Activated naive CD4-positive, alpha-beta T cell treated with anti-CD3 and anti-CD28 coated beads, Interleukin-2, amount 50 U/mL, for 72 hours (primary cell): ENCODE results near the gene SUGT1. TPM values are rescaled to one million over a fixed set of nuclear protein-coding genes. Genes with fewer than 3 reads are reported as not detected.
"Not testable (repeated sequence)": the region's sequence is repeated elsewhere in the genome, so short reads cannot be mapped to it uniquely, and the experiment has no call there.

Source experiments
- ATAC-seq, 2 donors: fragments of 150-1000 bp; cut with Tn5 transposase; 2 replicates each; pipeline ENCODE4 v1.10.0; 2021; ENCODE audit warnings: mild to moderate bottlenecking in 2 of 2, moderate library complexity in 2 of 2
- DNase-seq, 2 donors: peaks; one replicate each; pipeline ENCODE4 v3.0.0; 2021 to 2022; ENCODE audit warnings: low spot score in 2 of 2
- H3K27ac Mint-ChIP-seq, 2 donors: one replicate each; pipeline ENCODE4 v1.8.0; 2022; ENCODE audit warnings: mild to moderate bottlenecking in 2 of 2, mixed read lengths in 2 of 2
- H3K36me3 Mint-ChIP-seq, 2 donors: one replicate each; pipeline ENCODE4 v1.8.0; 2022; ENCODE audit warnings: mixed read lengths in 2 of 2
- H3K9me3 Mint-ChIP-seq, 2 donors: one replicate each; pipeline ENCODE4 v1.8.0; 2022; ENCODE audit warnings: mixed read lengths in 2 of 2
- total RNA-seq, 2 donors: library from RNA; stranded (reverse); gene quantifications; one replicate each; pipeline ENCODE4 v1.2.3, GENCODE V29; 2022

SUGT1 gene
- total RNA-seq, 2 donors from 2014 or later: 45.8 to 55.6 TPM

GRCh38 chr13:52708266-52708665, 55.6 kb downstream of the SUGT1 start:
- H3K36me3 Mint-ChIP-seq, ATAC-seq, H3K9me3 Mint-ChIP-seq, DNase-seq, H3K27ac Mint-ChIP-seq: not testable (repeated sequence)

- H3K9me3 Mint-ChIP-seq: no peaks in the 10 kb centered on the region
- ATAC-seq: no peak
- DNase-seq: no peak
- H3K36me3 Mint-ChIP-seq: no peaks in the 10 kb centered on the region
- no peak overlapping the region for H3K27ac Mint-ChIP-seq
Measured at GRCh38 chr13:52711286-52711685, 58.6 kb downstream of the SUGT1 start.

- DNase-seq (no peak), ATAC-seq (no peak)
- peaks cover 0 to 8% of the 10 kb centered on the region in 2 donors for H3K36me3 Mint-ChIP-seq
- H3K9me3 Mint-ChIP-seq: peaks cover 4 to 6% of the 10 kb centered on the region in 2 donors
- H3K27ac Mint-ChIP-seq: no peak overlapping the region
Measured at GRCh38 chr13:52712385-52712784, 59.7 kb downstream of the SUGT1 start.

DNA sequence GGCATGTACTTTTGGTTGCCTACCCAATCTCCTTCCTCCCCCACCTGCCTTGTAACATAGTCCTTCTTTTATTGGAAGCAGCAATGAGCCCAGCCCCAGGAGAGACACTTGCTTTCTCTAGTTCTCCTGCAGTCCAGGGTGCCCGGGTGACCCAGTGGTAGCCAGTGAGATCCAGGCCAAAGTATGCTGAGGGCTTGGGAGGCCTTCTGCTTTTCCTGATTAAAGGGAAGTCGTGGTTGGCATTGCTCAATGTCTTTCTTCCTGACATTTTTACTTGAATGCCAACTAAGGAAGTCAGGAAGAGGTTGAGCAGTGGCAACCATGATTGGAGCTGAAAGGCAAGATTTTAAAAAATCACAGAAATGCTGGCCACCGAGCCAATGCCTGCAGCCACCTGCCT, 61.3 kb downstream of the SUGT1 start:
- DNase-seq (no peak), ATAC-seq (no peak)
- Mint-ChIP-seq H3K27ac (no peak overlapping the region), H3K36me3 (peaks cover 0 to 20% of the 10 kb centered on the region in 2 donors), H3K9me3 (peaks cover 14% of the 10 kb centered on the region in 2 donors)

- not testable (repeated sequence) for H3K27ac Mint-ChIP-seq, ATAC-seq, DNase-seq
- peaks cover 17 to 27% of the 10 kb centered on the region in 2 donors for H3K9me3 Mint-ChIP-seq
- H3K36me3 Mint-ChIP-seq: peaks cover 10 to 36% of the 10 kb centered on the region in 2 donors
Measured at GRCh38 chr13:52720904-52721303, 68.3 kb downstream of the SUGT1 start.

DNA sequence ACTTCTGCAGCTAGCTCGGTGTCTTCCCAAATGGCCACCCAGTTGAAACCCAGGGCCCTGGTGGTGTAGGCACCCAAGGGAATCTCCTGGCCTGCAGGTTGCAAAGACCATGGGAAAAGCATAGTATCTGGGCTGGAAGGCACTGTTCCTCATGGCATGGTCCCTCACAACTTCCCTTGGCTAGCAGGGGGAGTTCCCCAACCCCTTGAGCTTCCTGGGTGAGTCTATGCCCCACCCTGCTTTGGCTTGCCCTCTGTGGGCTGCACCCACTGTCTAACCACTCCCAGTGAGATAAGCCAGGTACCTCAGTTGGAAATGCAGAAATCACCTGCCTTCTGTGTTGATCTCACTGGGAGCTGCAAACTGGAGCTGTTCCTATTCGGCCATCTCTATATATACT, 68.7 kb downstream of the SUGT1 start:
- H3K36me3 Mint-ChIP-seq: peaks cover 10 to 36% of the 10 kb centered on the region in 2 donors
- H3K9me3 Mint-ChIP-seq: peaks cover 17 to 27% of the 10 kb centered on the region in 2 donors
- ATAC-seq, DNase-seq, H3K27ac Mint-ChIP-seq: not testable (repeated sequence)

GRCh38 chr13:52723181-52723580, 70.5 kb downstream of the SUGT1 start:
- Mint-ChIP-seq H3K9me3 (peaks cover 9 to 18% of the 10 kb centered on the region in 2 donors), H3K27ac (no peak overlapping the region), H3K36me3 (peaks cover 10 to 23% of the 10 kb centered on the region in 2 donors)
- ATAC-seq (no peak), DNase-seq (no peak)

- Mint-ChIP-seq H3K36me3 (peaks cover 2 to 3% of the 10 kb centered on the region in 2 donors), H3K27ac (no peak overlapping the region), H3K9me3 (no peaks in the 10 kb centered on the region)
- DNase-seq (no peak), ATAC-seq (no peak)
Measured at GRCh38 chr13:52725302-52725701, 72.7 kb downstream of the SUGT1 start.

DNA sequence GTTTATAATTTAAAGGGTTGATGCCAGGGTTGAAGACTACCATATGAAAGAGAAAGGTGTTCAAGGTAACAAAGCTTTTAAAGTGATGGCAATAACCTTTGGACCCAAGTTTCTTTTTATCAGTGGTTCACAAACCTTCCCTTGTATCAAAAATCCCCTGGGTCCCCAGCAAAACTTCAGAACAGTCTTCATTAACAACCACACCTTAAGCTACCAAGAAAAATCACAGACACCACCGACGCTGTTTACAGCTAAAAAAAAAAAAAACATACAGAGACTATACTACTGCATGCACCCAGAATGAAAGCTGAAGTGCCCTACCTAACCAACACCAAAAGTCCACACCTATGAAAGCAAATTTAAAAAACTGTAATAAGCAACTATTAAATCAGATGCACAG, 73.6 kb downstream of the SUGT1 start:
- DNase-seq (no peak), ATAC-seq (no peak)
- Mint-ChIP-seq H3K9me3 (no peaks in the 10 kb centered on the region), H3K36me3 (no peaks in the 10 kb centered on the region), H3K27ac (no peak overlapping the region)

- Mint-ChIP-seq H3K27ac (no peak overlapping the region), H3K9me3 (no peaks in the 10 kb centered on the region), H3K36me3 (peaks cover 0 to 10% of the 10 kb centered on the region in 2 donors)
- DNase-seq: no peak
- ATAC-seq: no peak
Measured at GRCh38 chr13:52734075-52734623, 81.5 kb downstream of the SUGT1 start.

- DNase-seq (no peak), ATAC-seq (no peak)
- Mint-ChIP-seq H3K9me3 (no peaks in the 10 kb centered on the region), H3K27ac (no peak overlapping the region), H3K36me3 (peaks cover 0 to 16% of the 10 kb centered on the region in 2 donors)
Measured at GRCh38 chr13:52736891-52737290, 84.3 kb downstream of the SUGT1 start.

DNA sequence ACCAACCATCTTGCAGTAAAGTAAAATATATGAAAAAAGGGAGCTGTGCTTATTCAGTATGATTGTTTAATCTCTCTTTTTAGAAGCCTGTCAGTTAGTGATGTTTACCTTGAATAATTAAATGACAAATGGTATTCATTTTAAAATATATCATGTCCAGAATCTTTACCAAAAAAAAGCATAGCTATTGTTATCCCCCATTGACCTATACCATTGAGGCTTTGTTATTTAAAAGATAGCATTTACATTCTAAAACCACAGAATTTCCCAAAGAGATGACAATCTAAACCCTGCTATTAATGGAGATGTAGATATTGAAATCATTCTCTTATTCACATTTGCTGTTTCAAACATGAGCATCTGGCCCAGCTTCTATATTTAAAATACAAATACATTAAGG, 84.8 kb downstream of the SUGT1 start:
- Mint-ChIP-seq H3K9me3 (peaks cover 0 to 2% of the 10 kb centered on the region in 2 donors), H3K36me3 (peaks cover 0 to 16% of the 10 kb centered on the region in 2 donors), H3K27ac (no peak overlapping the region)
- DNase-seq (no peak), ATAC-seq (no peak)

DNA sequence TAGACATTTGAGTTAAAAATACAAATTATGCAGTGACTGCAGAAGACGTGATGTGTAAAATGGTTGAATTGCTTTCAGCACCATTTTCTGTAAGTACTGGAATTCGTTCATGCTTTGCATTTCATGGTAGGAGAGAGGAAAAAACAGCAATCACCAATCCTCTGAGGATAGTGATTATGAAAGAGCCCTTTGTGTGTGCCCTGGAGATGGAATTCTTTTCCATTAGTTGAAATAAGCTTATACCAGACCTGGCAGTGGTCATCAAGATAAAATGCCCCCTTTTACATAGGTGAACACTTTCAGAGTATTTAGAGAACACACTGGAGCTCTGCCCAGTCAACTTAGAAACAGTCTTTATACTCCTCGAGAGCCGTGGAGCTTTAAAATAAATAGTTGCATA, 85.3 kb downstream of the SUGT1 start:
- H3K9me3 Mint-ChIP-seq: peaks cover 0 to 6% of the 10 kb centered on the region in 2 donors
- H3K36me3 Mint-ChIP-seq: peaks cover 0 to 16% of the 10 kb centered on the region in 2 donors
- no peak for ATAC-seq
- H3K27ac Mint-ChIP-seq: no peak overlapping the region
- DNase-seq: no peak

DNA sequence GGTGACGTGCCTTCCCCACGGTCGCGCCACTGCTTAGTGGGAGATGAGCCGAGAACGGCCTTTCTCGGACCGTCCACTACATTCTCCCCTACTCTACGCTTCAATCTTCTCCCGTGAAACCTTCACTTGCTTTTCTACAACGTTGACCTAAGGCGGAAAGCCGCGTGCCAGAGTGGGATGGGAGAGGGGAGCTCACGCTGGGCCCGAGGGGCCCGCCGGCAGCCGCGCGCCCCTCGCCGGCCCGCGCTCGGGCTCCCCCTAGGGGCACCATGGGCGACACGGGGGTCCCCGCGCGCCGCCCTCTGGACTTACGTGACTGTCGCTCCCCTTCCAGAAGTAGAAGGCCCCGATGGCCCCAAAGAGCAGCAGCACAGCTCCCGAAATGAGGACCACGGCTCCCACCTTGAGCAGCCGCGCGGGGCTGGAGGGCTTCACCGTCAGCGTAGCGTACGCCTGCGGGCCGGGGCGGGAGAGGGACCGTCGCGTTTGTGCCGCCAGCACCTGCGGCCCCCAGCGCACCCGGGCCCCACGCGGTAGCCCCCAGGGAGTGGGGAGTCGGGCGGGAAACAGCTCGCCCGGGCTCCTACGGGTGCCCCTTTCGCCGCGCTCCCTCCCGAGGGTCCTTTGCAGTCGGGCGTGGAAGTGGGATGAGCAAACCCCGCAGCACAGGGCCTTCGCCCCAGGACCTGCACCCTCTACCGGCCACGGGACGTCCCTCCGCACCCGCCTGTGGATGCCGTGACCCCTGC, 86.3 kb downstream of the SUGT1 start:
- peaks cover 0 to 16% of the 10 kb centered on the region in 2 donors for H3K36me3 Mint-ChIP-seq
- H3K27ac Mint-ChIP-seq: no peak overlapping the region
- H3K9me3 Mint-ChIP-seq: peaks cover 0 to 6% of the 10 kb centered on the region in 2 donors
- peak; percentile 52 to 70 for ATAC-seq
- DNase-seq: peak in 1 of 2 donors; percentile 39

DNA sequence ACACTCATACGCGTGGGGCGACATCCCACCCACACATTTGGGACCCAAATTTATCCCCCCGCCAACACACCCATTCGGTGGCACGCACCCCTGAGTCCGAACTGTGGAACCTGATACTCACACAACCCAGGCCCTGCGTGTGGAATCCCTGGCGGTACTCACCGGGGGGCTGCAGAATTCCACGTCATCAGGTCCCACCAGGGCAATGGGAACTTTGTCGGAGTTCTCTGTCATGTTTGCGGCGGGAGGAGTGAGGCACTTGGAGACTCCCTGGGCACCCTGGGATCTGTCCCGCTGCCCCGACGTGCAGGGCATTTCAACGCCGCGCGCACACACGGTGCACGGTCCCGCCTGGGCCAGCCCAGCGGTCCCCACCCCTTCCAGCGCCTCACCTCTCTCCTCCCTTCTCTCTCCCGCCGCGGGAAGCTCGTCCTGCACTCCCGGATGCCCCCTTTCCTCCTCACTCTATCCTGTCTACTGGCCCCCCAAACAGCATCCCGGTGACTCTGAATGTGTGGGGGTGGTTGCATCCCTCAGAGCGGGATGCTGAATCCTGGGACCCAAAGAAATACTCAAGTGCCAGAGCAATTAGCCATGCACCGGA, 86.9 kb downstream of the SUGT1 start, which contains the start of gene CNMD:
Gene CNMD, minus strand, starts transcription at position 353 of the 604 bp plus-strand sequence. Its CDS starts 119 bp downstream, at position 234.
- H3K27ac Mint-ChIP-seq: no peak within 1 kb of the TSS
- DNase-seq (no peak), ATAC-seq (no peak)
- peaks cover 0 to 6% of the 10 kb centered on the region in 2 donors for H3K9me3 Mint-ChIP-seq
- peaks cover 0 to 16% of the 10 kb centered on the region in 2 donors for H3K36me3 Mint-ChIP-seq

GRCh38 chr13:52743569-52743968, 90.9 kb downstream of the SUGT1 start:
- DNase-seq (no peak), ATAC-seq (no peak)
- Mint-ChIP-seq H3K27ac (no peak overlapping the region), H3K36me3 (peaks cover 0 to 6% of the 10 kb centered on the region in 2 donors), H3K9me3 (peaks cover 0 to 6% of the 10 kb centered on the region in 2 donors)

DNA sequence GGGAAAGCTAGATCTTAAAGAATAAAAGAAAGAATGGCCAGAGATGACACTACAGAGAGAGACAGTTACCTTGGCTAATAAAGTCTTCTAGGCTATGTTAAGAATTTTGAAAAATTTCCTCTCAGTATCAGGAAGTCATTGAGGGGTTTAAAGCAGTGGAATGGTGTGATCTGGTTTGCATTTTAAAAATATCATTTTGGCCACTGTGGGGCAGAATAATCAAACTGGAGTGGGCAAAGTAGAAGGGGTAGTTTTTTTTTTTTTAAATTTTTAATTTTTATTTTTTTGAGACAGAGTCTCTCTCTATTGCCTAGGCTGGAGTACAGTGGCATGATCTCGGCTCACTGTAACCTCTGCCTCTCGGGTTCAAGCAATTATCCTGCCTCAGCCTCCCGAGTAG, 91.4 kb downstream of the SUGT1 start:
- DNase-seq: no peak
- no peak for ATAC-seq
- Mint-ChIP-seq H3K36me3 (peaks cover 0 to 6% of the 10 kb centered on the region in 2 donors), H3K9me3 (peaks cover 0 to 6% of the 10 kb centered on the region in 2 donors), H3K27ac (no peak overlapping the region)
